GM23248 (cell line): ENCODE measurements around the gene DNASE1L2.
A peak's percentile ranks its signal among the peaks of the same experiment; 100 is the strongest.

Experiments used
- EZH2 ChIP-seq: fragments of 200-600 bp; sonication (generic); IDR thresholded peaks from 2 replicates; pipeline ENCODE4 v1.6.1; 2018; ENCODE audit warnings: antibody characterized with exemption, mild to moderate bottlenecking; ENCODE audit not compliant: insufficient read depth, poor library complexity, severe bottlenecking
- EZH2phosphoT487 ChIP-seq: fragments of 200-600 bp; sonication (generic); IDR thresholded peaks from 2 replicates; pipeline ENCODE4 v1.6.1; 2018; ENCODE audit warnings: antibody characterized with exemption, moderate library complexity, mild to moderate bottlenecking, low read depth; ENCODE audit not compliant: insufficient read depth

- peak; percentile 74 for TF ChIP-seq EZH2
- TF ChIP-seq EZH2phosphoT487 = no peak
Observed at GRCh38 chr16:2196981-2197511, 39.2 kb upstream of the DNASE1L2 start.
